GM21367 (cell line): Measurements from ENCODE around the gene C1QTNF9.
"Not testable (repeated sequence)": the region's sequence is repeated elsewhere in the genome, so short reads cannot be mapped to it uniquely, and the experiment has no call there.

ENCODE experiments used
- ATAC-seq: cut with Tn5 transposase; IDR thresholded peaks from one replicate; pipeline ENCODE4 v1.9.1; 2021; ENCODE audit not compliant: unreplicated experiment

Gene C1QTNF9

GRCh38 chr13:24359252-24359651 lies 49.9 kb downstream of the C1QTNF9 start:
- not testable (repeated sequence) for ATAC-seq

GRCh38 chr13:24360106-24360505 lies 50.7 kb downstream of the C1QTNF9 start:
- ATAC-seq = no peak

GRCh38 chr13:24361113-24361512 lies 51.7 kb downstream of the C1QTNF9 start:
- no peak for ATAC-seq

GRCh38 chr13:24361852-24362366 lies 52.5 kb downstream of the C1QTNF9 start:
- ATAC-seq = no peak

- ATAC-seq = no peak
Observed at GRCh38 chr13:24362435-24362952, 53.1 kb downstream of the C1QTNF9 start.

GRCh38 chr13:24365191-24365590 lies 55.8 kb downstream of the C1QTNF9 start:
- no peak for ATAC-seq

GRCh38 chr13:24366315-24366714 lies 56.9 kb downstream of the C1QTNF9 start:
- not testable (repeated sequence) for ATAC-seq

- ATAC-seq = not testable (repeated sequence)
Observed at GRCh38 chr13:24371273-24371672, 61.9 kb downstream of the C1QTNF9 start.
